RWPE1 (cell line): Measurements from ENCODE around the gene KLK5.
A peak's percentile ranks its signal among the peaks of the same experiment; 100 is the strongest.

Experiments
- CTCF ChIA-PET: fragments of 350-600 bp; sonication (Branson Sonifier 250); formaldehyde crosslinking; extraction: SDS; loops from one replicate; lab custom pipeline; 2021; lab: Yijun Ruan, JAX
- POLR2A ChIA-PET: fragments of 400-600 bp; formaldehyde crosslinking; extraction: SDS; loops from one replicate; lab custom pipeline; 2020; ENCODE audit warnings: antibody characterized with exemption; ENCODE audit not compliant: low non-redundant PET; lab: Yijun Ruan, JAX
- DNase-seq: peaks from one replicate; pipeline ENCODE4 v3.0.0; 2012; ENCODE audit warnings: low spot score
- H3K27ac ChIP-seq: fragments of 450-650 bp; 2 replicates; pipeline ENCODE4 v1.5.1; 2017
- TF ChIP-seq, protein P1 (sequence below): fragments of 450-650 bp; conservative IDR thresholded peaks from 2 replicates; pipeline ENCODE4 v1.5.1; 2017; ENCODE audit warnings: low read depth, mild to moderate bottlenecking

The KLK5 gene

GRCh38 chr19:50932018-50932689, 20.7 kb downstream of the KLK5 start:
- DNase-seq: peak; percentile 89
- peak overlapping the region; percentile 70 for H3K27ac ChIP-seq
- CTCF ChIA-PET: interaction anchor here (0.7 to 2.3 kb wide), 3 partner anchors 10 to 111 kb away, joined by 5 to 7 read pairs (median 6); no protein-coding TSS in a partner anchor
- POLR2A ChIA-PET: no interaction called here
- TF ChIP-seq, protein P1, sequence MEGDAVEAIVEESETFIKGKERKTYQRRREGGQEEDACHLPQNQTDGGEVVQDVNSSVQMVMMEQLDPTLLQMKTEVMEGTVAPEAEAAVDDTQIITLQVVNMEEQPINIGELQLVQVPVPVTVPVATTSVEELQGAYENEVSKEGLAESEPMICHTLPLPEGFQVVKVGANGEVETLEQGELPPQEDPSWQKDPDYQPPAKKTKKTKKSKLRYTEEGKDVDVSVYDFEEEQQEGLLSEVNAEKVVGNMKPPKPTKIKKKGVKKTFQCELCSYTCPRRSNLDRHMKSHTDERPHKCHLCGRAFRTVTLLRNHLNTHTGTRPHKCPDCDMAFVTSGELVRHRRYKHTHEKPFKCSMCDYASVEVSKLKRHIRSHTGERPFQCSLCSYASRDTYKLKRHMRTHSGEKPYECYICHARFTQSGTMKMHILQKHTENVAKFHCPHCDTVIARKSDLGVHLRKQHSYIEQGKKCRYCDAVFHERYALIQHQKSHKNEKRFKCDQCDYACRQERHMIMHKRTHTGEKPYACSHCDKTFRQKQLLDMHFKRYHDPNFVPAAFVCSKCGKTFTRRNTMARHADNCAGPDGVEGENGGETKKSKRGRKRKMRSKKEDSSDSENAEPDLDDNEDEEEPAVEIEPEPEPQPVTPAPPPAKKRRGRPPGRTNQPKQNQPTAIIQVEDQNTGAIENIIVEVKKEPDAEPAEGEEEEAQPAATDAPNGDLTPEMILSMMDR: no peak

DNA sequence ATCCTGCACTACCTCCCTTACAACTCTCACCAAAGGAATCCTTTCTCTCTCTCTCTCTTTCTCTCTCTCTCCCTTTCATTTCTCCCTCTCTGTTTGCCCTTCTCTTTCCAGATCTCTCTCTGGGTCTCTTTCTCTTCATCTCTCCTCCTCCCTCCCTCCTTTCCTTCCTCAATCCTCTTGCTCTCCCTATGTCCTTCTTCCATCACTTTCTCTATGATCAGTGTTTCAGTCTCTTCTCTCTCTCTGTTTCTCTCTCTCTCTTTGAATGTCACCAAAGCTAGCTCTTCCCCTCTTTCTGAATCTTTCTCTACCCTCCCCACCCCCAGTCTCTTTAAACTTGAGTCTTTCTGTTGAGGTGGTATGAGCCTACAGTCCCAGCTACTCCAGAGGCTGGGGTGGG, 21.8 kb downstream of the KLK5 start:
- TF ChIP-seq, protein P1: no peak
- no peak overlapping the region for H3K27ac ChIP-seq
- POLR2A ChIA-PET: no interaction called here
- DNase-seq: no peak
- CTCF ChIA-PET: interaction anchor here (0.6 to 2.3 kb wide), 2 partner anchors 78 to 86 kb away, joined by 3 to 7 read pairs; a partner anchor contains a TSS

- ChIA-PET POLR2A (no interaction called here), CTCF (interaction anchor here (0.5 to 1.6 kb wide), 4 partner anchors 24 to 149 kb away, joined by 3 to 7 read pairs (median 3); partner anchors contain the start of gene KLK5)
- TF ChIP-seq, protein P1: no peak
- DNase-seq: no peak
- H3K27ac ChIP-seq: no peak overlapping the region
Measured at GRCh38 chr19:50928831-50929230, 24.0 kb downstream of the KLK5 start.

- ChIA-PET CTCF (interaction anchor here (0.6 kb wide), 1 partner anchor 149 kb away, joined by 3 read pairs; no protein-coding TSS in a partner anchor), POLR2A (no interaction called here)
- TF ChIP-seq, protein P1: no peak
- no peak for DNase-seq
- no peak overlapping the region for H3K27ac ChIP-seq
Measured at GRCh38 chr19:50926144-50926543, 26.7 kb downstream of the KLK5 start.

GRCh38 chr19:50925734-50926133, 27.1 kb downstream of the KLK5 start:
- ChIA-PET POLR2A (no interaction called here), CTCF (interaction anchor here (0.6 to 1.4 kb wide), 2 partner anchors 91 to 149 kb away, joined by 3 to 7 read pairs; no protein-coding TSS in a partner anchor)
- H3K27ac ChIP-seq: no peak overlapping the region
- DNase-seq: peak; percentile 64
- TF ChIP-seq, protein P1: no peak

- H3K27ac ChIP-seq: no peak overlapping the region
- TF ChIP-seq, protein P1: no peak
- ChIA-PET POLR2A (interaction anchor here (0.5 to 0.7 kb wide), 2 partner anchors 77 to 132 kb away, joined by 3 to 4 read pairs; partner anchors contain the start of gene KLK8), CTCF (interaction anchor here (0.6 to 1.4 kb wide), 3 partner anchors 21 to 189 kb away, joined by 3 to 7 read pairs (median 4); no protein-coding TSS in a partner anchor)
- DNase-seq: no peak
Measured at GRCh38 chr19:50924586-50924985, 28.3 kb downstream of the KLK5 start.
